ENCODE measurements around the gene RBL2.

- TF ChIP-seq CTCF (tag by site-specific recombination; IDR thresholded peaks at IDR 0.05) (no peak), RBAK (tag by site-specific recombination; IDR thresholded peaks at IDR 0.05) (no peak), ZNF138 (tag by site-specific recombination; IDR thresholded peaks at IDR 0.05; ENCODE audit: borderline replicate concordance) (no peak), ZNF398 (tag by site-specific recombination; IDR thresholded peaks at IDR 0.05) (no peak)
These were observed 103.4 kb downstream of the RBL2 start for GRCh38 chr16:53537626-53538025.
